HepG2 (cell line): ENCODE results near the gene EFL1. TPM values are rescaled to one million over a fixed set of nuclear protein-coding genes. Genes with fewer than 3 reads are reported as not detected.

ENCODE experiments used
- ADNP ChIP-seq: sonication (generic); formaldehyde crosslinking; IDR thresholded peaks from 2 replicates; pipeline ENCODE4 v1.4.0; 2020; ENCODE audit warnings: missing genetic modification reagents
- FOXC1 ChIP-seq: sonication (generic); formaldehyde crosslinking; IDR thresholded peaks from 2 replicates; pipeline ENCODE4 v1.8.0; 2022; ENCODE audit warnings: mild to moderate bottlenecking, missing genetic modification reagents, borderline replicate concordance
- HDAC6 ChIP-seq: fragments of 200-600 bp; sonication (generic); IDR thresholded peaks from 2 replicates; pipeline ENCODE4 v1.7.0; 2017; ENCODE audit warnings: mild to moderate bottlenecking, antibody characterized with exemption, low read length, low read depth
- HNF1B ChIP-seq: sonication (generic); formaldehyde crosslinking; IDR thresholded peaks from 2 replicates; pipeline ENCODE4 v1.5.1; 2020; ENCODE audit warnings: mild to moderate bottlenecking, moderate library complexity, missing genetic modification reagents
- KAT2B ChIP-seq: fragments of 150-350 bp; IDR thresholded peaks from 2 replicates; pipeline ENCODE4 v1.6.1; 2014; ENCODE audit warnings: low read depth, low read length, borderline replicate concordance
- NR3C1 ChIP-seq: sonication (generic); formaldehyde crosslinking; IDR thresholded peaks from 2 replicates; pipeline ENCODE4 v1.4.0; 2020; ENCODE audit warnings: missing genetic modification reagents
- PHB2 ChIP-seq: fragments of 450-650 bp; IDR thresholded peaks from 2 replicates; pipeline ENCODE4 v1.6.1; 2018; ENCODE audit not compliant: partially characterized antibody
- ZBTB2 ChIP-seq: sonication (generic); formaldehyde crosslinking; IDR thresholded peaks from 2 replicates; pipeline ENCODE4 v1.8.0; 2022; ENCODE audit warnings: low read depth, missing genetic modification reagents
- ZC3H13 ChIP-seq: sonication (generic); formaldehyde crosslinking; IDR thresholded peaks from 2 replicates; pipeline ENCODE4 v1.8.1; 2023; ENCODE audit warnings: mild to moderate bottlenecking, missing genetic modification reagents, moderate library complexity
- ZFP37 ChIP-seq: sonication (generic); formaldehyde crosslinking; IDR thresholded peaks from 2 replicates; pipeline ENCODE4 v1.4.0; 2020; ENCODE audit warnings: missing genetic modification reagents, borderline replicate concordance
- ZNF446 ChIP-seq: sonication (generic); formaldehyde crosslinking; IDR thresholded peaks from 2 replicates; pipeline ENCODE4 v1.5.0; 2020; ENCODE audit warnings: mild to moderate bottlenecking, missing genetic modification reagents
- ZNF546 ChIP-seq: sonication (generic); formaldehyde crosslinking; conservative IDR thresholded peaks from 2 replicates; pipeline ENCODE4 v1.8.1; 2023; ENCODE audit warnings: mild to moderate bottlenecking, missing genetic modification reagents
- ZNF773 ChIP-seq: sonication (generic); formaldehyde crosslinking; IDR thresholded peaks from 2 replicates; pipeline ENCODE4 v1.4.0; 2020; ENCODE audit warnings: missing genetic modification reagents, borderline replicate concordance
- ZNF816 ChIP-seq: sonication (generic); formaldehyde crosslinking; IDR thresholded peaks from 2 replicates; pipeline ENCODE4 v1.8.0; 2022; ENCODE audit warnings: missing genetic modification reagents, mild to moderate bottlenecking, borderline replicate concordance
- ZSCAN25 ChIP-seq: sonication (generic); formaldehyde crosslinking; IDR thresholded peaks from 2 replicates; pipeline ENCODE4 v1.8.0; 2022; ENCODE audit warnings: mild to moderate bottlenecking, missing genetic modification reagents
- polyA plus RNA-seq, 8 experiments: library from polyadenylated mRNA; depleted of rRNA in 3 of 8; stranded (reverse) in 7 of 8; unstranded in 1 of 8; fragments of >200 nt; fragmentation: Illumina TruSeq in 4 of 8; extraction: Trizol in 4 of 8; gene quantifications; 2 replicates each; pipeline versions ENCODE4 v1.2.1 to v1.2.3, GENCODE V29; 2011 to 2016; ENCODE audit warnings: low read depth in 4 of 8, missing spikeins in 1 of 8, mixed read lengths in 1 of 8; ENCODE audit not compliant: insufficient read depth in 1 of 8
- total RNA-seq, 5 experiments: library from RNA; depleted of rRNA; stranded (reverse); fragments of >200 nt; fragmentation: Illumina TruSeq; extraction: Trizol; gene quantifications; 2 replicates each; pipeline ENCODE4 v1.2.3, GENCODE V29; 2016; ENCODE audit warnings: low read depth in 1 of 5
- TF ChIP-seq, protein P1 (sequence below), 2 experiments: sonication (generic) in 1 of 2; formaldehyde crosslinking in 1 of 2; IDR thresholded peaks; 2 replicates each; pipeline versions ENCODE4 v1.4.0 to v1.6.1; 2016 to 2020; ENCODE audit warnings: borderline replicate concordance in 1 of 2, low read depth in 1 of 2, mild to moderate bottlenecking in 1 of 2, missing genetic modification reagents in 1 of 2
- TF ChIP-seq, protein P2 (sequence below): sonication (generic); formaldehyde crosslinking; IDR thresholded peaks from 2 replicates; pipeline ENCODE4 v1.8.0; 2022; ENCODE audit warnings: mild to moderate bottlenecking, missing genetic modification reagents
- TF ChIP-seq, protein P3 (sequence below): sonication (generic); formaldehyde crosslinking; IDR thresholded peaks from 2 replicates; pipeline ENCODE4 v1.5.0; 2020; ENCODE audit warnings: mild to moderate bottlenecking, missing genetic modification reagents, borderline replicate concordance

Gene EFL1
- total and polyA plus RNA-seq, 2 of the 13 experiments (the other 11 are each of a cell fraction or from before 2014, with no cell fraction given), result 6.4 to 12.0 TPM

GRCh38 chr15:82263350-82263749 lies 816 bp upstream of the EFL1 start (continued):
- TF ChIP-seq, protein P1, sequence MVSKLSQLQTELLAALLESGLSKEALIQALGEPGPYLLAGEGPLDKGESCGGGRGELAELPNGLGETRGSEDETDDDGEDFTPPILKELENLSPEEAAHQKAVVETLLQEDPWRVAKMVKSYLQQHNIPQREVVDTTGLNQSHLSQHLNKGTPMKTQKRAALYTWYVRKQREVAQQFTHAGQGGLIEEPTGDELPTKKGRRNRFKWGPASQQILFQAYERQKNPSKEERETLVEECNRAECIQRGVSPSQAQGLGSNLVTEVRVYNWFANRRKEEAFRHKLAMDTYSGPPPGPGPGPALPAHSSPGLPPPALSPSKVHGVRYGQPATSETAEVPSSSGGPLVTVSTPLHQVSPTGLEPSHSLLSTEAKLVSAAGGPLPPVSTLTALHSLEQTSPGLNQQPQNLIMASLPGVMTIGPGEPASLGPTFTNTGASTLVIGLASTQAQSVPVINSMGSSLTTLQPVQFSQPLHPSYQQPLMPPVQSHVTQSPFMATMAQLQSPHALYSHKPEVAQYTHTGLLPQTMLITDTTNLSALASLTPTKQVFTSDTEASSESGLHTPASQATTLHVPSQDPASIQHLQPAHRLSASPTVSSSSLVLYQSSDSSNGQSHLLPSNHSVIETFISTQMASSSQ (IDR thresholded peaks at IDR 0.05; ENCODE audit: low read depth), result peak; percentile 45; the same call in 1 of the 2 replicates
- TF ChIP-seq, protein P1 (CRISPR knock-in tag; IDR thresholded peaks at IDR 0.05; ENCODE audit: borderline replicate concordance), result no peak
- TF ChIP-seq, protein P2, sequence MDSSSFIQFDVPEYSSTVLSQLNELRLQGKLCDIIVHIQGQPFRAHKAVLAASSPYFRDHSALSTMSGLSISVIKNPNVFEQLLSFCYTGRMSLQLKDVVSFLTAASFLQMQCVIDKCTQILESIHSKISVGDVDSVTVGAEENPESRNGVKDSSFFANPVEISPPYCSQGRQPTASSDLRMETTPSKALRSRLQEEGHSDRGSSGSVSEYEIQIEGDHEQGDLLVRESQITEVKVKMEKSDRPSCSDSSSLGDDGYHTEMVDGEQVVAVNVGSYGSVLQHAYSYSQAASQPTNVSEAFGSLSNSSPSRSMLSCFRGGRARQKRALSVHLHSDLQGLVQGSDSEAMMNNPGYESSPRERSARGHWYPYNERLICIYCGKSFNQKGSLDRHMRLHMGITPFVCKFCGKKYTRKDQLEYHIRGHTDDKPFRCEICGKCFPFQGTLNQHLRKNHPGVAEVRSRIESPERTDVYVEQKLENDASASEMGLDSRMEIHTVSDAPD (CRISPR knock-in tag), result no peak
- TF ChIP-seq NR3C1 (CRISPR knock-in tag) (no peak), ZC3H13 (CRISPR knock-in tag) (no peak), ZBTB2 (CRISPR knock-in tag) (no peak), KAT2B (no peak), ZNF446 (CRISPR knock-in tag) (no peak), HDAC6 (no peak), PHB2 (no peak), ZNF816 (no peak), ZSCAN25 (CRISPR knock-in tag) (no peak), ZNF773 (CRISPR knock-in tag) (no peak), HNF1B (CRISPR knock-in tag) (no peak), ZFP37 (CRISPR knock-in tag) (no peak), FOXC1 (no peak), ZNF546 (CRISPR knock-in tag) (no peak), ADNP (CRISPR knock-in tag) (no peak)
- TF ChIP-seq, protein P3, sequence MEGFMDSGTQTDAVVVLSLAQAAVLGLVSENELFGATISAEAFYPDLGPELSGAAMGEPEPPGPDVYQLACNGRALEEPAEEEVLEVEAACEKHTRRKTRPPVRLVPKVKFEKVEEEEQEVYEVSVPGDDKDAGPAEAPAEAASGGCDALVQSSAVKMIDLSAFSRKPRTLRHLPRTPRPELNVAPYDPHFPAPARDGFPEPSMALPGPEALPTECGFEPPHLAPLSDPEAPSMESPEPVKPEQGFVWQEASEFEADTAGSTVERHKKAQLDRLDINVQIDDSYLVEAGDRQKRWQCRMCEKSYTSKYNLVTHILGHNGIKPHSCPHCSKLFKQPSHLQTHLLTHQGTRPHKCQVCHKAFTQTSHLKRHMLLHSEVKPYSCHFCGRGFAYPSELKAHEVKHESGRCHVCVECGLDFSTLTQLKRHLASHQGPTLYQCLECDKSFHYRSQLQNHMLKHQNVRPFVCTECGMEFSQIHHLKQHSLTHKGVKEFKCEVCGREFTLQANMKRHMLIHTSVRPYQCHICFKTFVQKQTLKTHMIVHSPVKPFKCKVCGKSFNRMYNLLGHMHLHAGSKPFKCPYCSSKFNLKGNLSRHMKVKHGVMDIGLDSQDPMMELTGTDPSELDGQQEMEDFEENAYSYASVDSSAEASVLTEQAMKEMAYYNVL, result no peak
